GM23248 (cell line): ENCODE results near the gene IBTK. TPM values are rescaled to one million over a fixed set of nuclear protein-coding genes. Genes with fewer than 3 reads are reported as not detected.

Experiments
- DNase-seq: peaks from one replicate; pipeline ENCODE4 v3.0.0-alpha.2; 2015
- H2AFZ ChIP-seq: fragments of 200-600 bp; sonication (generic); 2 replicates; pipeline ENCODE4 v1.6.1; 2016; ENCODE audit warnings: antibody characterized with exemption
- H3F3A ChIP-seq: fragments of 200-600 bp; sonication (generic); 2 replicates; pipeline ENCODE4 v1.6.1; 2016; ENCODE audit warnings: mild to moderate bottlenecking, antibody characterized with exemption, mixed run types; ENCODE audit not compliant: insufficient read depth
- H3K27ac ChIP-seq: fragments of 200-600 bp; sonication (generic); 2 replicates; pipeline ENCODE4 v1.5.1; 2016; ENCODE audit warnings: mild to moderate bottlenecking
- H3K27me3 ChIP-seq: fragments of 200-600 bp; sonication (generic); replicated peaks from 2 replicates; pipeline ENCODE4 v1.6.1; 2016; ENCODE audit warnings: mild to moderate bottlenecking; ENCODE audit not compliant: insufficient read depth
- H3K36me3 ChIP-seq: fragments of 200-600 bp; sonication (generic); 2 replicates; pipeline ENCODE4 v1.6.1; 2016; ENCODE audit warnings: low read depth, mild to moderate bottlenecking
- H3K4me1 ChIP-seq: fragments of 200-600 bp; sonication (generic); 2 replicates; pipeline ENCODE4 v1.6.1; 2016; ENCODE audit warnings: mild to moderate bottlenecking; ENCODE audit not compliant: insufficient read depth
- H3K4me2 ChIP-seq: fragments of 200-600 bp; sonication (generic); one replicate; pipeline ENCODE4 v1.6.1; 2016; ENCODE audit warnings: mild to moderate bottlenecking; ENCODE audit not compliant: unreplicated experiment
- H3K4me3 ChIP-seq: fragments of 200-600 bp; sonication (generic); 2 replicates; pipeline ENCODE4 v1.5.1; 2016; ENCODE audit warnings: mild to moderate bottlenecking
- H3K79me2 ChIP-seq: fragments of 200-600 bp; sonication (generic); 2 replicates; pipeline ENCODE4 v1.6.1; 2016; ENCODE audit warnings: mild to moderate bottlenecking; ENCODE audit not compliant: insufficient read depth
- H3K9ac ChIP-seq: fragments of 200-600 bp; sonication (generic); 2 replicates; pipeline ENCODE4 v1.6.1; 2016; ENCODE audit warnings: mild to moderate bottlenecking
- H3K9me2 ChIP-seq: fragments of 200-600 bp; sonication (generic); 2 replicates; pipeline ENCODE4 v1.6.1; 2016; ENCODE audit warnings: mixed run types, mild to moderate bottlenecking, moderate library complexity; ENCODE audit not compliant: insufficient read depth
- H3K9me3 ChIP-seq: fragments of 200-600 bp; sonication (generic); one replicate; pipeline ENCODE4 v1.6.1; 2017; ENCODE audit warnings: low read depth
- H4K20me1 ChIP-seq: fragments of 200-600 bp; sonication (generic); 2 replicates; pipeline ENCODE4 v1.6.0; 2016; ENCODE audit not compliant: insufficient read depth
- EZH2 ChIP-seq: fragments of 200-600 bp; sonication (generic); IDR thresholded peaks from 2 replicates; pipeline ENCODE4 v1.6.1; 2018; ENCODE audit warnings: antibody characterized with exemption, mild to moderate bottlenecking; ENCODE audit not compliant: insufficient read depth, poor library complexity, severe bottlenecking
- EZH2phosphoT487 ChIP-seq: fragments of 200-600 bp; sonication (generic); IDR thresholded peaks from 2 replicates; pipeline ENCODE4 v1.6.1; 2018; ENCODE audit warnings: antibody characterized with exemption, moderate library complexity, mild to moderate bottlenecking, low read depth; ENCODE audit not compliant: insufficient read depth
- WGBS, 2 experiments: methylation state at CpG; one replicate each; pipeline ENCODE4 v1.1.6; 2015 to 2017; ENCODE audit warnings: low lambda C conversion rate in 2 of 2, low coverage in 1 of 2; ENCODE audit errors: missing lambda C conversion rate in 2 of 2; 5-methylcytosine and 5-hydroxymethylcytosine counted together
- in situ Hi-C: fragments of 300-500 bp; cut with MboI; formaldehyde crosslinking; loops from 2 replicates; pipeline ENCODE4 v1.15.0; 2020
- polyA plus RNA-seq: library from polyadenylated mRNA; unstranded; fragments of >200 nt; fragmentation: Nextera tagmentation; extraction: Ambion mirVana; gene quantifications from 2 replicates; pipeline ENCODE4 v1.2.1, GENCODE V29; 2016
- total RNA-seq: library from RNA; depleted of rRNA; stranded (reverse); fragments of >200 nt; shearing (Covaris generic); gene quantifications from 2 replicates; pipeline ENCODE4 v1.2.3, GENCODE V29; 2014

The IBTK gene
- total and polyA plus RNA-seq, 2 experiments from 2014 or later: 23.8 to 44.5 TPM

DNA sequence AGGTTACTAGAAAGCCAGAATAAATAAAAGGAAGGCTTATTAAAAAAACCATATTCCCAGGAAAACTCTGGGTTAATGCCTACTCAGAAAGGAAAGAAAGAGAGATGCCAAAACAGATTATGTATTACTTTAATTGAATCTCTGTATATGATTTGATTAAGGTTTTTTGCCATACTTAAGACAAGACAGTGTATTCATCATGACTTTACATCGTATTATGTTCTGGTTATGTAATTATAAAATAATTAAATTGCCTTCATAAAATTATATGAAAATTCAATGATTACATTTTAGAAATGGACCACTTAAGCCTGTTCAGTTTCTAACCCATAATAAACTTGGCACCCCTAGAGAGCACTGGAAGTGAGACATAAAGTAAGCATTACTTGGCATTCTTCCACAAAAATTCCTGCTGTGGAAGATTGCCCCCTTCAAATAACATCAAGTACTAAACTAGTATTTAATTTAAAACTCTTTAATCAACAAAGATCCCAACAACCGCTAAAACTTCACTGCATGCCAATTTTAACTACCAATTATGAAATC, 20.8 kb upstream of the IBTK start:
- TF ChIP-seq EZH2: no peak
- no peak for TF ChIP-seq EZH2phosphoT487
- Histone ChIP-seq H3K27me3 (no peaks in the 10 kb centered on the region), H4K20me1 (no peaks in the 10 kb centered on the region), H3K27ac (no peak overlapping the region), H3K9me2 (no peaks in the 10 kb centered on the region), H3K9me3 (no peaks in the 10 kb centered on the region), H3K4me2 (no peak overlapping the region), H3K79me2 (no peaks in the 10 kb centered on the region), H3K9ac (no peak overlapping the region), H2AFZ (no peak overlapping the region), H3F3A (no peaks in the 10 kb centered on the region), H3K4me1 (no peaks in the 10 kb centered on the region), H3K36me3 (no peaks in the 10 kb centered on the region), H3K4me3 (no peak overlapping the region)
- in situ Hi-C loops: no loop called here
- 52 to 60% methylated on average over 2 of the region's 2 CpGs for WGBS, 2 experiments
- no peak for DNase-seq

DNA sequence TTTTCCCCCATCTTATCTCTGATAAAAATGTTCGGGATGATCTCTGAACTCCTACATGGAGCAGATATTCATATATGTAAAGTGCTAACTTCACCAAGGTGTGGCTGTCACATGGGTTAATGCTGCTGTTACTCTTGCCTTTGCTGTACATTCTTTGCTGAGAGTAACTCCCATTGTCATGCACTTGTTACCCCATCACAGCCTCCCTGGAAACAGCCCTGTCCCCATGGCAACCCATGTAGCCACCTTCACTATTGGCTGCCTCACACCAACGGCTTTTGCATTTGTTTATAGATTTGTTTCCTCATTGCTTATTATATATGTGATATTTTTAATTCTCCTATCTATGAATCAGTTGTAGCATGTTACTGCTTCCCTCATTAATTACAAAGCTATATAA, 17.3 kb upstream of the IBTK start:
- peaks cover 21% of the 10 kb centered on the region; the same call in 1 of the 2 replicates for H3F3A ChIP-seq
- H3K4me2 ChIP-seq: no peak overlapping the region
- 77 to 93% methylated on average over 2 of the region's 2 CpGs for WGBS, 2 experiments
- H2AFZ ChIP-seq: no peak overlapping the region
- no peaks in the 10 kb centered on the region for H3K9me2 ChIP-seq
- H3K27me3 ChIP-seq: no peaks in the 10 kb centered on the region
- no peak overlapping the region for H3K4me3 ChIP-seq
- in situ Hi-C loops: no loop called here
- H3K4me1 ChIP-seq: peaks cover 29% of the 10 kb centered on the region
- no peak for DNase-seq
- no peak overlapping the region for H3K9ac ChIP-seq
- H3K36me3 ChIP-seq: no peaks in the 10 kb centered on the region
- no peaks in the 10 kb centered on the region for H3K79me2 ChIP-seq
- H3K9me3 ChIP-seq: no peaks in the 10 kb centered on the region
- no peak overlapping the region for H3K27ac ChIP-seq
- no peak for TF ChIP-seq EZH2
- TF ChIP-seq EZH2phosphoT487: no peak
- H4K20me1 ChIP-seq: no peaks in the 10 kb centered on the region

GRCh38 chr6:82264321-82264720, 16.8 kb upstream of the IBTK start:
- no peak overlapping the region for H3K9ac ChIP-seq
- H3K9me3 ChIP-seq: no peaks in the 10 kb centered on the region
- TF ChIP-seq EZH2phosphoT487 (no peak), EZH2 (no peak)
- H3K27ac ChIP-seq: no peak overlapping the region
- no peak for DNase-seq
- in situ Hi-C loops: no loop called here
- H3K79me2 ChIP-seq: no peaks in the 10 kb centered on the region
- peaks cover 29% of the 10 kb centered on the region for H3K4me1 ChIP-seq
- H3F3A ChIP-seq: peaks cover 21% of the 10 kb centered on the region; the same call in 1 of the 2 replicates
- no peak overlapping the region for H3K4me2 ChIP-seq
- H3K27me3 ChIP-seq: no peaks in the 10 kb centered on the region
- H3K36me3 ChIP-seq: no peaks in the 10 kb centered on the region
- H4K20me1 ChIP-seq: no peaks in the 10 kb centered on the region
- H3K9me2 ChIP-seq: no peaks in the 10 kb centered on the region
- no peak overlapping the region for H3K4me3 ChIP-seq
- H2AFZ ChIP-seq: no peak overlapping the region

DNA sequence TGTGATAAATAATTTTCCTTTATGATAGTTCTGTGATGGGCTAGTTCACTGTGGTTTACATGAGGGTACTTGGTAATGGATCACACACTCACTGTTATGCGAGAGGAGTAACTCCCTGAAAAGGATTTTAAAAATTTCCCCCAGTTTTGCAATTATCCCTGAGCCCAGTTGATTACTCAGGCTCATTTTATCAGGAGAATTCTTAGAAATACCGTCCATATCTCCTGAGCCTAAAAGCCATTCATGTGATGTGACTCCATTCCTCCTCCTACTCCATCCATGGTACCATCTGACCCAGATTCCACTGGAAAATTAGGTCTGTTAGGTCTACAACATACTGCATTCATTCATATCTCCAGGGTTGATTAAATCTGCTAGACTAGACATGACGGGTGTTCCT, 16.4 kb upstream of the IBTK start:
- no peaks in the 10 kb centered on the region for H3K9me2 ChIP-seq
- no peak overlapping the region for H2AFZ ChIP-seq
- no peak for DNase-seq
- no peaks in the 10 kb centered on the region for H3K9me3 ChIP-seq
- no peaks in the 10 kb centered on the region for H3K79me2 ChIP-seq
- H3K4me3 ChIP-seq: no peak overlapping the region
- no peaks in the 10 kb centered on the region for H4K20me1 ChIP-seq
- no peak overlapping the region for H3K4me2 ChIP-seq
- H3K9ac ChIP-seq: no peak overlapping the region
- peaks cover 21% of the 10 kb centered on the region; the same call in 1 of the 2 replicates for H3F3A ChIP-seq
- in situ Hi-C loops: no loop called here
- H3K27ac ChIP-seq: no peak overlapping the region
- no peaks in the 10 kb centered on the region for H3K27me3 ChIP-seq
- H3K36me3 ChIP-seq: no peaks in the 10 kb centered on the region
- peaks cover 29% of the 10 kb centered on the region for H3K4me1 ChIP-seq
- TF ChIP-seq EZH2phosphoT487 (no peak), EZH2 (no peak)
- 95 to 97% methylated on average over 3 of the region's 3 CpGs for WGBS, 2 experiments
